LNCAP (cell line): ENCODE results near the gene STON2.

ENCODE experiments used
- TF ChIP-seq, protein P1 (sequence below): fragments of 450-650 bp; IDR thresholded peaks from 2 replicates; pipeline ENCODE4 v1.5.1; 2017; ENCODE audit warnings: mild to moderate bottlenecking

The STON2 gene

DNA sequence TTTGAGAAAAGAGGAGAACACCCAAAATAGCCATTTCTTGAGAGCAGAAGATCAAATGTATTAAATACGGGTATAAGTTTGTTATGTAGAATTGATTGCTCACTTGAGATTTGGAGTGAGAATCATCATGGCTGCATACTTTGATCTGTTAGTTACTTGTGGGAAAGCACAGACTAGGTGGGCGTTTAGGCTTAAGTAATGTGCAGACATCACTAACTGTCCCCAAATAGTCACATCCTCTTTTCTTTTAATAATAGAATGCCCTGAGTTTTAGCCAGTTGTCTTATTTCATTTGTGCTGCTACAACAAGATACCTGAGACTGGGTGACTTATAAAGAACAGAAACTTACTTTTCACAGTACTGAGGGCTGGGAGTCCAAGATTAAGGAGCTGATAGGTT is 165.0 kb downstream of the STON2 start:
- TF ChIP-seq, protein P1, sequence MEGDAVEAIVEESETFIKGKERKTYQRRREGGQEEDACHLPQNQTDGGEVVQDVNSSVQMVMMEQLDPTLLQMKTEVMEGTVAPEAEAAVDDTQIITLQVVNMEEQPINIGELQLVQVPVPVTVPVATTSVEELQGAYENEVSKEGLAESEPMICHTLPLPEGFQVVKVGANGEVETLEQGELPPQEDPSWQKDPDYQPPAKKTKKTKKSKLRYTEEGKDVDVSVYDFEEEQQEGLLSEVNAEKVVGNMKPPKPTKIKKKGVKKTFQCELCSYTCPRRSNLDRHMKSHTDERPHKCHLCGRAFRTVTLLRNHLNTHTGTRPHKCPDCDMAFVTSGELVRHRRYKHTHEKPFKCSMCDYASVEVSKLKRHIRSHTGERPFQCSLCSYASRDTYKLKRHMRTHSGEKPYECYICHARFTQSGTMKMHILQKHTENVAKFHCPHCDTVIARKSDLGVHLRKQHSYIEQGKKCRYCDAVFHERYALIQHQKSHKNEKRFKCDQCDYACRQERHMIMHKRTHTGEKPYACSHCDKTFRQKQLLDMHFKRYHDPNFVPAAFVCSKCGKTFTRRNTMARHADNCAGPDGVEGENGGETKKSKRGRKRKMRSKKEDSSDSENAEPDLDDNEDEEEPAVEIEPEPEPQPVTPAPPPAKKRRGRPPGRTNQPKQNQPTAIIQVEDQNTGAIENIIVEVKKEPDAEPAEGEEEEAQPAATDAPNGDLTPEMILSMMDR = no peak

DNA sequence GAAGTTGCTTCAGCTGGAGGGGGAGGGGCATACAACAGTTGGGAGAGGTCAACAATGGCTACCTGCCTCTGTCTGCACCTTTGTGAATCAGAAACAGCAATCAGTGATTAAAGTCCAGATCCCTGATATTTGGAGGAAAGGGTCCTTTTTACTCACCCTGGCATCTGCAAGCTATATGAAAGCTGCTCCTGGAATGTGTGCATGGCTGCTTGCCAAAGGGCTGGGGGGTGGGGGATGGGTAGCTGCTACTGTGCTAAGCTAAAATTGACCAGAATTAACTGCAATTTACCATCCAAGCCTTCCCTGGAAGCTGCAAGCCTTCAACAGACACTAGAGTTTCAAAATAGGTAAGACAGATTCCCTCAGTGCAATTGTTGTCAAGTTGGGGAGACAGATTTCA is 165.8 kb downstream of the STON2 start:
- TF ChIP-seq, protein P1 = no peak

GRCh38 chr14:81233615-81234014 is 166.5 kb downstream of the STON2 start:
- TF ChIP-seq, protein P1 = no peak

DNA sequence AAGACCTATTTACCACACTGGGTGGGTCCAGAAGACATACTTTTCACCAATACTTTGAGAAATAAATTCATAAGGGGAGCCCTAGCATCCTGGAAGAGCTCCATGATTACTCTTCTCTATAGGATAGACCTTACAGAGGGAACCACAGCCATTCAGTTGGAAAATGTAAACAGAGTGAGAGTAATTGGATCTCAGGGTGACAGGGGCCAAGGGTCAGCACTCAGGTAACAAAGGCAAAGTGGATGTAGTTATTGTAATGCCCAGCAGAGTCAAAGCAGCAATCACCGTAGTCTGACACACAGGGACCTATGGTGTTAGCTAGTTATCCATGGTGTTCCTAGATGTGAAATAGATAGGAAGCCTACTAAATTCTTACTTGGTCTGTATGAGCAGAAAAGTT is 168.6 kb downstream of the STON2 start:
- TF ChIP-seq, protein P1 = no peak

DNA sequence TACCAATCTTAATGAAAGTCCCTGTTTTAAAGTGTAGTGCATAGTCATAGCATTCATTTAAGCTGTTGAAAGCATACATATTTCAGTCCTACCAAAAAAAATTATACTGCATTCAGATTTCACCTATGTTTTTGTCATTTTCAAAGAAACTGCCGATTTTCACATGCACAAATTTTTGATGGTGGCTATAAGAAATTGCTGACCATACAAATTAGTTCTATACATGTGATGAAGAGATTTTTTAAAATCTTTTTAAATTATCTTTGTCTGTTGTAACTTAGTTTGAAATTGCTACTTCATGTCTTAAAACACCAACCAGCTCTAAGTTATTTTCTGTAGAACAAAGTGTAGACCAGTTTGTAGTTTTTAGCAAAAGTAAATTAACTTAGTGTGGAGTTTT is 175.9 kb downstream of the STON2 start:
- TF ChIP-seq, protein P1 = no peak

DNA sequence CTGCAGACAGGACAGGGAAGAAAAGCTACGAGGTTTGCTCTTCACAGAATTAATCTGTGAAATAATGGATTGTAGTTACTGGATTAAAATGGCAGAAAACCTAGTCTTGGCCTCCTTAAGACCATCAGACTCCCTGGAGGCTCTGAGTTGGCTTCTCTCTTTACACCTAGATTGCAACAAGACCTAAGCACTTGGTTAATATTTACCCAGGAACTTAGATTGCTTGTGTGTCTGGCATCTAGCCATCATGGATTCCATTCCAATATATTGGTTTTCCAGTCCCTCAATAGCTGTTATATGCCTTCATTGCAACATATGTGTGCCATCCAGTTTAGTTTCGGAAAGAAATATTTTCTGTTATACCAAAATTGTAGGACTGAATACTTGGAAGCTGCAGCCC is 177.4 kb downstream of the STON2 start:
- TF ChIP-seq, protein P1 = no peak

DNA sequence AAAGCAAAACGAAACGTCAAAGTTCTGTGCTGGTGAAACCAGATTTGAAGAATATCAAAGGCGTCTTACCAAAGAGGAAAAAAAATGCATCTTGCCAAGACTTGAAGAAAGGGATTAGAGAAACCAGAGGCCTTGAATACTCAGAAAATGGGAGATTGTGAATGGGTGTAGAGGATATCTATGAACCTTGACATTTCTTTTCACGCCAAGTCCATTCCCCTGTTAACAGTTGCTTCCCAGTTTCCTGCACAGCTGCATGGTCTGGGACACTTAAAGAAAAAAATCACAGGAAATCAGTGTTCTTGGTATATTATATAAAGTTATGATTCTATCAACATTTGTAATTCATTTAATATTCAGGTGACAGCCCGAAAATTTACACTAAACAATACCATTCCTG is 178.0 kb downstream of the STON2 start:
- TF ChIP-seq, protein P1 = no peak

DNA sequence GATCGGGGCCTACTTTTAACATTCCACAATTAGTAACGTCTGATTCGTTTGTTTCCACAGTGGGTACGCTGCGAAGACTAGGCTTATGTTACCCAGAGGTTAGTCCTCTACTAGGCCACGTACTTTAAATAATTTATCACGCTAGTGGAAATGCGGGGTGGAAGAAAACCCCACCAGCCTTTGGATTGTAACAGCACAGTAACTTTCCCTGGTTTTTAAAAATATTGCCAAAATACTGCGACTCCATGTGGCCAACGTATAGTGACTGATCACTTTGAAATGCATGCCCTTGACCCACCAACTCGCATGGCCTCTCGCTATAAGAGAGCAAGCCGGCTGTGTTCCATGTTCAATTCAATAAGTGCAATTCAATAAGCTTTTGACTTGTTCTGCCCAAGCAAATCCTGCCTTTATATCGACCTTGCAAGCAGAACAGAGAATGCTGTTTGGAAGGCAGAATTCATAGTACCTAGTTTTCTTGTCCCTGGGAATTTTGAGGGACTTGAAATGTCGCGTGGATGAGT is 178.5 kb downstream of the STON2 start:
- TF ChIP-seq, protein P1 = no peak
